Measurements from ENCODE around the gene PRC1.

DNA sequence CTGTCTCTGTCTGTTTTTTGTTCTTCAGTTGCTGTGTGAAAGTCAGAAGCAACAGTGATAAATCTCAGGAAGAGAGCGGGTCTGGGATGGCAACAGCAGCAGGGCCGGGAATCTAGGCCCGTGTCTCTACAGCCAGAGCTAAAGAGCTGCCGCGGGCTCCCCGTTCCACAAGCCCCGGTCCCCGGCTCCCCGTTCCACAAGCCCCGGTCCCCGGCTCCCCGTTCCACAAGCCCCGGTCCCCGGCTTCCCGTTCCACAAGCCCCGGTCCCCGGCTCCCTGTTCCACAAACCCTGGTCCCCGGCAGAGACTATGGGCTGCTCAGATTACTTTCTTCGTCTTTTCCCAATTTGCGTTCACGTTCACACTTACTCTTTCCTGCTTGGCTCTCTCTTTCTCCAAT, 20.1 kb downstream of the PRC1 start:
- TF ChIP-seq, protein P1, sequence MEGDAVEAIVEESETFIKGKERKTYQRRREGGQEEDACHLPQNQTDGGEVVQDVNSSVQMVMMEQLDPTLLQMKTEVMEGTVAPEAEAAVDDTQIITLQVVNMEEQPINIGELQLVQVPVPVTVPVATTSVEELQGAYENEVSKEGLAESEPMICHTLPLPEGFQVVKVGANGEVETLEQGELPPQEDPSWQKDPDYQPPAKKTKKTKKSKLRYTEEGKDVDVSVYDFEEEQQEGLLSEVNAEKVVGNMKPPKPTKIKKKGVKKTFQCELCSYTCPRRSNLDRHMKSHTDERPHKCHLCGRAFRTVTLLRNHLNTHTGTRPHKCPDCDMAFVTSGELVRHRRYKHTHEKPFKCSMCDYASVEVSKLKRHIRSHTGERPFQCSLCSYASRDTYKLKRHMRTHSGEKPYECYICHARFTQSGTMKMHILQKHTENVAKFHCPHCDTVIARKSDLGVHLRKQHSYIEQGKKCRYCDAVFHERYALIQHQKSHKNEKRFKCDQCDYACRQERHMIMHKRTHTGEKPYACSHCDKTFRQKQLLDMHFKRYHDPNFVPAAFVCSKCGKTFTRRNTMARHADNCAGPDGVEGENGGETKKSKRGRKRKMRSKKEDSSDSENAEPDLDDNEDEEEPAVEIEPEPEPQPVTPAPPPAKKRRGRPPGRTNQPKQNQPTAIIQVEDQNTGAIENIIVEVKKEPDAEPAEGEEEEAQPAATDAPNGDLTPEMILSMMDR (IDR thresholded peaks at IDR 0.05; ENCODE audit: poor library complexity, severe bottlenecking): no peak
- TF ChIP-seq RAD21 (conservative IDR thresholded peaks at IDR 0.05) (no peak), POLR2AphosphoS5 (IDR thresholded peaks at IDR 0.05) (no peak), SMC3 (conservative IDR thresholded peaks at IDR 0.05; ENCODE audit: poor library complexity) (no peak), EZH2 (IDR thresholded peaks at IDR 0.05; ENCODE audit: borderline replicate concordance, insufficient read depth, low read length, poor library complexity, severe bottlenecking) (no peak), EP300 (conservative IDR thresholded peaks at IDR 0.05; ENCODE audit: poor library complexity, severe bottlenecking) (no peak), TAF1 (IDR thresholded peaks at IDR 0.05; ENCODE audit: low read depth) (no peak), MXI1 (conservative IDR thresholded peaks at IDR 0.05; ENCODE audit: poor library complexity, severe bottlenecking) (no peak), REST (IDR thresholded peaks at IDR 0.05; ENCODE audit: borderline replicate concordance) (no peak)

All from neural cell (in vitro differentiated cells).